ENCODE data around the gene CDC42BPB.

GRCh38 chr14:102898298-102898697 is 159.1 kb downstream of the CDC42BPB start:
- no peak for TF ChIP-seq POLR2A (IDR thresholded peaks at IDR 0.05)
- TF ChIP-seq, protein P1, sequence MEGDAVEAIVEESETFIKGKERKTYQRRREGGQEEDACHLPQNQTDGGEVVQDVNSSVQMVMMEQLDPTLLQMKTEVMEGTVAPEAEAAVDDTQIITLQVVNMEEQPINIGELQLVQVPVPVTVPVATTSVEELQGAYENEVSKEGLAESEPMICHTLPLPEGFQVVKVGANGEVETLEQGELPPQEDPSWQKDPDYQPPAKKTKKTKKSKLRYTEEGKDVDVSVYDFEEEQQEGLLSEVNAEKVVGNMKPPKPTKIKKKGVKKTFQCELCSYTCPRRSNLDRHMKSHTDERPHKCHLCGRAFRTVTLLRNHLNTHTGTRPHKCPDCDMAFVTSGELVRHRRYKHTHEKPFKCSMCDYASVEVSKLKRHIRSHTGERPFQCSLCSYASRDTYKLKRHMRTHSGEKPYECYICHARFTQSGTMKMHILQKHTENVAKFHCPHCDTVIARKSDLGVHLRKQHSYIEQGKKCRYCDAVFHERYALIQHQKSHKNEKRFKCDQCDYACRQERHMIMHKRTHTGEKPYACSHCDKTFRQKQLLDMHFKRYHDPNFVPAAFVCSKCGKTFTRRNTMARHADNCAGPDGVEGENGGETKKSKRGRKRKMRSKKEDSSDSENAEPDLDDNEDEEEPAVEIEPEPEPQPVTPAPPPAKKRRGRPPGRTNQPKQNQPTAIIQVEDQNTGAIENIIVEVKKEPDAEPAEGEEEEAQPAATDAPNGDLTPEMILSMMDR (IDR thresholded peaks at IDR 0.05) = no peak
